ENCODE results near the gene RNGTT.

Gene RNGTT

GRCh38 chr6:88712243-88712936 lies 251.0 kb downstream of the RNGTT start:
- no peak overlapping the region for H3K27ac ChIP-seq
- H3K4me1 ChIP-seq: no peaks in the 10 kb centered on the region
- TF ChIP-seq Cebpa-rat (IDR thresholded peaks at IDR 0.05): no peak
- H3K9ac ChIP-seq: no peak overlapping the region
- H3K27me3 ChIP-seq: no peaks in the 10 kb centered on the region
- H3K4me2 ChIP-seq: no peak overlapping the region
- H3K9me3 ChIP-seq: no peaks in the 10 kb centered on the region
- H4K20me1 ChIP-seq: no peaks in the 10 kb centered on the region
- no peaks in the 10 kb centered on the region for H3K36me3 ChIP-seq
- H3K4me3 ChIP-seq: no peak overlapping the region

GRCh38 chr6:88709819-88710246 lies 253.6 kb downstream of the RNGTT start:
- TF ChIP-seq Cebpa-rat (IDR thresholded peaks at IDR 0.05): no peak
- H3K4me3 ChIP-seq: no peak overlapping the region
- H4K20me1 ChIP-seq: no peaks in the 10 kb centered on the region
- H3K36me3 ChIP-seq: no peaks in the 10 kb centered on the region
- no peak overlapping the region for H3K27ac ChIP-seq
- H3K27me3 ChIP-seq: no peaks in the 10 kb centered on the region
- no peak overlapping the region for H3K4me2 ChIP-seq
- no peaks in the 10 kb centered on the region for H3K4me1 ChIP-seq
- no peaks in the 10 kb centered on the region for H3K9me3 ChIP-seq
- no peak overlapping the region for H3K9ac ChIP-seq

- Histone ChIP-seq H3K36me3 (peaks cover 2% of the 10 kb centered on the region; the same call in 1 of the 2 replicates), H3K27ac (no peak overlapping the region), H3K27me3 (no peaks in the 10 kb centered on the region), H3K9me3 (no peaks in the 10 kb centered on the region), H4K20me1 (no peaks in the 10 kb centered on the region), H3K4me1 (no peaks in the 10 kb centered on the region), H3K4me3 (no peak overlapping the region), H3K4me2 (no peak overlapping the region), H3K9ac (no peak overlapping the region)
- no peak for TF ChIP-seq Cebpa-rat (IDR thresholded peaks at IDR 0.05)
Measured at GRCh38 chr6:88708197-88708744, 255.1 kb downstream of the RNGTT start.

GRCh38 chr6:88705601-88706000 lies 257.8 kb downstream of the RNGTT start:
- Histone ChIP-seq H3K4me3 (no peak overlapping the region), H3K9me3 (no peaks in the 10 kb centered on the region), H3K9ac (no peak overlapping the region), H3K4me1 (no peaks in the 10 kb centered on the region), H3K4me2 (no peak overlapping the region), H3K27ac (no peak overlapping the region), H3K36me3 (peaks cover 4% of the 10 kb centered on the region; the same call in 1 of the 2 replicates), H4K20me1 (no peaks in the 10 kb centered on the region), H3K27me3 (no peaks in the 10 kb centered on the region)
- no peak for TF ChIP-seq Cebpa-rat (IDR thresholded peaks at IDR 0.05)

GRCh38 chr6:88704980-88705379 lies 258.4 kb downstream of the RNGTT start:
- H3K36me3 ChIP-seq: peaks cover 4% of the 10 kb centered on the region; the same call in 1 of the 2 replicates
- no peak overlapping the region for H3K4me2 ChIP-seq
- TF ChIP-seq Cebpa-rat (IDR thresholded peaks at IDR 0.05): no peak
- no peak overlapping the region for H3K4me3 ChIP-seq
- H4K20me1 ChIP-seq: no peaks in the 10 kb centered on the region
- no peak overlapping the region for H3K9ac ChIP-seq
- no peaks in the 10 kb centered on the region for H3K9me3 ChIP-seq
- H3K4me1 ChIP-seq: no peaks in the 10 kb centered on the region
- no peaks in the 10 kb centered on the region for H3K27me3 ChIP-seq
- no peak overlapping the region for H3K27ac ChIP-seq

GRCh38 chr6:88702956-88703556 lies 260.4 kb downstream of the RNGTT start:
- no peak overlapping the region for H3K4me3 ChIP-seq
- no peaks in the 10 kb centered on the region for H3K27me3 ChIP-seq
- TF ChIP-seq Cebpa-rat (IDR thresholded peaks at IDR 0.05): no peak
- H3K4me1 ChIP-seq: no peaks in the 10 kb centered on the region
- no peaks in the 10 kb centered on the region for H4K20me1 ChIP-seq
- no peak overlapping the region for H3K9ac ChIP-seq
- H3K9me3 ChIP-seq: no peaks in the 10 kb centered on the region
- H3K27ac ChIP-seq: no peak overlapping the region
- H3K36me3 ChIP-seq: peaks cover 4% of the 10 kb centered on the region; the same call in 1 of the 2 replicates
- H3K4me2 ChIP-seq: no peak overlapping the region

- Histone ChIP-seq H3K9ac (no peak overlapping the region), H4K20me1 (no peaks in the 10 kb centered on the region), H3K27ac (no peak overlapping the region), H3K36me3 (peaks cover 4% of the 10 kb centered on the region; the same call in 1 of the 2 replicates), H3K4me2 (no peak overlapping the region), H3K27me3 (no peaks in the 10 kb centered on the region), H3K4me1 (no peaks in the 10 kb centered on the region), H3K4me3 (no peak overlapping the region), H3K9me3 (peaks cover 6% of the 10 kb centered on the region)
- TF ChIP-seq Cebpa-rat (IDR thresholded peaks at IDR 0.05): no peak
Measured at GRCh38 chr6:88698661-88699060, 264.8 kb downstream of the RNGTT start.

GRCh38 chr6:88695937-88696336 lies 267.5 kb downstream of the RNGTT start:
- no peak for TF ChIP-seq Cebpa-rat (IDR thresholded peaks at IDR 0.05)
- H3K4me3 ChIP-seq: no peak overlapping the region
- H3K27ac ChIP-seq: no peak overlapping the region
- peaks cover 6% of the 10 kb centered on the region for H3K9me3 ChIP-seq
- H4K20me1 ChIP-seq: no peaks in the 10 kb centered on the region
- H3K27me3 ChIP-seq: no peaks in the 10 kb centered on the region
- no peak overlapping the region for H3K4me2 ChIP-seq
- no peaks in the 10 kb centered on the region for H3K4me1 ChIP-seq
- no peak overlapping the region for H3K9ac ChIP-seq
- no peaks in the 10 kb centered on the region for H3K36me3 ChIP-seq

- H3K9ac ChIP-seq: no peak overlapping the region
- no peak overlapping the region for H3K27ac ChIP-seq
- H4K20me1 ChIP-seq: no peaks in the 10 kb centered on the region
- no peak for TF ChIP-seq Cebpa-rat (IDR thresholded peaks at IDR 0.05)
- no peak overlapping the region for H3K4me3 ChIP-seq
- H3K9me3 ChIP-seq: no peaks in the 10 kb centered on the region
- H3K4me1 ChIP-seq: no peaks in the 10 kb centered on the region
- H3K36me3 ChIP-seq: no peaks in the 10 kb centered on the region
- H3K27me3 ChIP-seq: no peaks in the 10 kb centered on the region
- H3K4me2 ChIP-seq: no peak overlapping the region
Measured at GRCh38 chr6:88683734-88684133, 279.7 kb downstream of the RNGTT start.

- H3K4me3 ChIP-seq: no peak overlapping the region
- no peaks in the 10 kb centered on the region for H3K27me3 ChIP-seq
- H3K9ac ChIP-seq: no peak overlapping the region
- no peaks in the 10 kb centered on the region for H4K20me1 ChIP-seq
- H3K36me3 ChIP-seq: no peaks in the 10 kb centered on the region
- no peak overlapping the region for H3K4me2 ChIP-seq
- no peak overlapping the region for H3K27ac ChIP-seq
- H3K9me3 ChIP-seq: no peaks in the 10 kb centered on the region
- no peak for TF ChIP-seq Cebpa-rat (IDR thresholded peaks at IDR 0.05)
- no peaks in the 10 kb centered on the region for H3K4me1 ChIP-seq
Measured at GRCh38 chr6:88680654-88681053, 282.8 kb downstream of the RNGTT start.
